Stimulated activated CD8-positive, alpha-beta memory T cell treated with anti-CD3 and anti-CD28 coated beads, Interleukin-7, amount 100 ng/mL, for 48 hours (primary cell): ENCODE results near the gene RBM19.

Source experiments
- DNase-seq, 2 donors: peaks; one replicate each; pipeline ENCODE4 v3.0.0-alpha.2; 2020; ENCODE audit warnings: low read depth in 1 of 2; ENCODE audit errors: extremely low read depth in 1 of 2

Gene RBM19

GRCh38 chr12:113841786-113842185 is 124.3 kb downstream of the RBM19 start:
- DNase-seq: no peak

GRCh38 chr12:113840401-113841042 is 125.6 kb downstream of the RBM19 start:
- no peak for DNase-seq

GRCh38 chr12:113838896-113839295 is 127.2 kb downstream of the RBM19 start:
- DNase-seq: no peak

- DNase-seq: no peak
Observed at GRCh38 chr12:113837528-113838296, 128.4 kb downstream of the RBM19 start.

- DNase-seq: no peak
Observed at GRCh38 chr12:113837084-113837483, 129.0 kb downstream of the RBM19 start.

GRCh38 chr12:113835896-113836295 is 130.2 kb downstream of the RBM19 start:
- no peak for DNase-seq

GRCh38 chr12:113835433-113835832 is 130.7 kb downstream of the RBM19 start:
- DNase-seq: no peak

GRCh38 chr12:113833422-113833821 is 132.7 kb downstream of the RBM19 start:
- no peak for DNase-seq

- DNase-seq: no peak
Observed at GRCh38 chr12:113831476-113831875, 134.6 kb downstream of the RBM19 start.

- DNase-seq: no peak
Observed at GRCh38 chr12:113831016-113831415, 135.1 kb downstream of the RBM19 start.

- DNase-seq: no peak
Observed at GRCh38 chr12:113829212-113829611, 136.9 kb downstream of the RBM19 start.

- no peak for DNase-seq
Observed at GRCh38 chr12:113827539-113828114, 138.5 kb downstream of the RBM19 start.

- no peak for DNase-seq
Observed at GRCh38 chr12:113826805-113827538, 139.2 kb downstream of the RBM19 start.

GRCh38 chr12:113825705-113826104 is 140.4 kb downstream of the RBM19 start:
- no peak for DNase-seq

GRCh38 chr12:113823816-113824215 is 142.3 kb downstream of the RBM19 start:
- no peak for DNase-seq

- DNase-seq: no peak
Observed at GRCh38 chr12:113823016-113823415, 143.1 kb downstream of the RBM19 start.

- DNase-seq: no peak
Observed at GRCh38 chr12:113820842-113821241, 145.3 kb downstream of the RBM19 start.

GRCh38 chr12:113820309-113820708 is 145.8 kb downstream of the RBM19 start:
- DNase-seq: no peak

- no peak for DNase-seq
Observed at GRCh38 chr12:113819495-113819894, 146.6 kb downstream of the RBM19 start.

GRCh38 chr12:113818833-113819232 is 147.3 kb downstream of the RBM19 start:
- DNase-seq: no peak

- DNase-seq: no peak
Observed at GRCh38 chr12:113818283-113818682, 147.8 kb downstream of the RBM19 start.
